ENCODE measurements around the gene KAZALD1. TPM values are rescaled to one million over a fixed set of nuclear protein-coding genes. Genes with fewer than 3 reads are reported as not detected.

Gene KAZALD1
- total and polyA plus RNA-seq, 4 donors: 4.1 to 12.1 (median 7.4) TPM

GRCh38 chr10:101097881-101098280 is 36.1 kb downstream of the KAZALD1 start:
- Histone ChIP-seq H3K4me1 (ENCODE audit: control insufficient read depth in 5 of 5, insufficient read depth in 5 of 5, low read length in 5 of 5) (peaks cover 0 to 20% (median 2%) of the 10 kb centered on the region in 5 donors), H3K36me3 (ENCODE audit: control insufficient read depth in 4 of 4, insufficient read depth in 4 of 4, low read length in 4 of 4) (no peaks in the 10 kb centered on the region), H3K4me3 (no peak overlapping the region), H3K9me3 (ENCODE audit: control insufficient read depth in 4 of 4, insufficient read depth in 3 of 4, low read length in 3 of 4) (peaks cover 0 to 9% (median 0%) of the 10 kb centered on the region in 4 donors), H3K27me3 (ENCODE audit: control insufficient read depth in 3 of 3, insufficient read depth in 3 of 3, low read length in 2 of 3) (peaks cover 3 to 25% (median 9%) of the 10 kb centered on the region in 3 donors), H3K9ac (ENCODE audit: insufficient read depth in 1 of 2, low read length in 2 of 2) (no peak overlapping the region), H3K27ac (ENCODE audit: low read depth in 1 of 2, low read length in 1 of 2) (no peak overlapping the region)
- ATAC-seq (ENCODE audit: insufficient read depth, low FRiP score) (no peak), DNase-seq (no peak)
- TF ChIP-seq CTCF (IDR thresholded peaks at IDR 0.05; ENCODE audit: control extremely low read depth, extremely low read depth): no peak
- 42 to 45% methylated on average over 4 of the region's 4 CpGs for WGBS, 2 donors

GRCh38 chr10:101099901-101100300 is 38.1 kb downstream of the KAZALD1 start:
- Histone ChIP-seq H3K4me3 (no peak overlapping the region), H3K27me3 (ENCODE audit: control insufficient read depth in 3 of 3, insufficient read depth in 3 of 3, low read length in 2 of 3) (peaks cover 3 to 25% (median 4%) of the 10 kb centered on the region in 3 donors), H3K36me3 (ENCODE audit: control insufficient read depth in 4 of 4, insufficient read depth in 4 of 4, low read length in 4 of 4) (no peaks in the 10 kb centered on the region), H3K9ac (ENCODE audit: insufficient read depth in 1 of 2, low read length in 2 of 2) (no peak overlapping the region), H3K9me3 (ENCODE audit: control insufficient read depth in 4 of 4, insufficient read depth in 3 of 4, low read length in 3 of 4) (peaks cover 0 to 9% (median 0%) of the 10 kb centered on the region in 4 donors), H3K4me1 (ENCODE audit: control insufficient read depth in 5 of 5, insufficient read depth in 5 of 5, low read length in 5 of 5) (peaks cover 0 to under 1% (median 0%) of the 10 kb centered on the region in 5 donors), H3K27ac (ENCODE audit: low read depth in 1 of 2, low read length in 1 of 2) (no peak overlapping the region)
- no peak for TF ChIP-seq CTCF (IDR thresholded peaks at IDR 0.05; ENCODE audit: control extremely low read depth, extremely low read depth)
- 65 to 70% methylated on average over 6 of the region's 6 CpGs for WGBS, 2 donors
- ATAC-seq (ENCODE audit: insufficient read depth, low FRiP score): no peak
- DNase-seq: no peak

GRCh38 chr10:101101372-101101881 is 39.6 kb downstream of the KAZALD1 start:
- H3K27me3 ChIP-seq (ENCODE audit: control insufficient read depth in 3 of 3, insufficient read depth in 3 of 3, low read length in 2 of 3): peaks cover 3 to 25% (median 6%) of the 10 kb centered on the region in 3 donors
- 77 to 78% methylated on average over 4 of the region's 4 CpGs for WGBS, 2 donors

More at GRCh38 chr10:101101372-101101881, 39.6 kb downstream of the KAZALD1 start:
- H3K36me3 ChIP-seq (ENCODE audit: control insufficient read depth in 4 of 4, insufficient read depth in 4 of 4, low read length in 4 of 4): no peaks in the 10 kb centered on the region
- peaks cover 0 to 7% (median 0%) of the 10 kb centered on the region in 4 donors for H3K9me3 ChIP-seq (ENCODE audit: control insufficient read depth in 4 of 4, insufficient read depth in 3 of 4, low read length in 3 of 4)
- DNase-seq (no peak), ATAC-seq (ENCODE audit: insufficient read depth, low FRiP score) (no peak)
- TF ChIP-seq CTCF (IDR thresholded peaks at IDR 0.05; ENCODE audit: control extremely low read depth, extremely low read depth): no peak
- H3K9ac ChIP-seq (ENCODE audit: insufficient read depth in 1 of 2, low read length in 2 of 2): no peak overlapping the region
- no peaks in the 10 kb centered on the region for H3K4me1 ChIP-seq (ENCODE audit: control insufficient read depth in 5 of 5, insufficient read depth in 5 of 5, low read length in 5 of 5)
- H3K4me3 ChIP-seq: no peak overlapping the region
- H3K27ac ChIP-seq (ENCODE audit: low read depth in 1 of 2, low read length in 1 of 2): no peak overlapping the region
